ENCODE data around the gene CNFN. TPM values are rescaled to one million over a fixed set of nuclear protein-coding genes. Genes with fewer than 3 reads are reported as not detected.
"Not testable (repeated sequence)": the region's sequence is repeated elsewhere in the genome, so short reads cannot be mapped to it uniquely, and the experiment has no call there.

Gene CNFN
- total RNA-seq, 1 donor from 2014 or later: 3.6 TPM

GRCh38 chr19:42349378-42350107 lies 40.6 kb downstream of the CNFN start:
- H3K27me3 Mint-ChIP-seq (ENCODE audit: low read depth): no peaks in the 10 kb centered on the region
- H3K4me3 Mint-ChIP-seq: no peak overlapping the region
- H3K36me3 Mint-ChIP-seq (ENCODE audit: low read depth): peaks cover 11% of the 10 kb centered on the region
- TF ChIP-seq CTCF (conservative IDR thresholded peaks at IDR 0.05): no peak
- H3K9me3 Mint-ChIP-seq: no peaks in the 10 kb centered on the region
- H3K4me1 Mint-ChIP-seq: peaks cover 20% of the 10 kb centered on the region
- H3K27ac Mint-ChIP-seq (ENCODE audit: unreplicated experiment): peak overlapping the region; percentile 84
- DNase-seq (ENCODE audit: low read depth, low spot score): no peak

- H3K9me3 Mint-ChIP-seq: no peaks in the 10 kb centered on the region
- peaks cover 15% of the 10 kb centered on the region for H3K4me1 Mint-ChIP-seq
- peaks cover 7% of the 10 kb centered on the region for H3K36me3 Mint-ChIP-seq (ENCODE audit: low read depth)
- no peak for DNase-seq (ENCODE audit: low read depth, low spot score)
- TF ChIP-seq CTCF (conservative IDR thresholded peaks at IDR 0.05): no peak
- H3K27me3 Mint-ChIP-seq (ENCODE audit: low read depth): no peaks in the 10 kb centered on the region
- H3K4me3 Mint-ChIP-seq: no peak overlapping the region
- H3K27ac Mint-ChIP-seq (ENCODE audit: unreplicated experiment): no peak overlapping the region
These were observed 41.9 kb downstream of the CNFN start for GRCh38 chr19:42348211-42348610.

DNA sequence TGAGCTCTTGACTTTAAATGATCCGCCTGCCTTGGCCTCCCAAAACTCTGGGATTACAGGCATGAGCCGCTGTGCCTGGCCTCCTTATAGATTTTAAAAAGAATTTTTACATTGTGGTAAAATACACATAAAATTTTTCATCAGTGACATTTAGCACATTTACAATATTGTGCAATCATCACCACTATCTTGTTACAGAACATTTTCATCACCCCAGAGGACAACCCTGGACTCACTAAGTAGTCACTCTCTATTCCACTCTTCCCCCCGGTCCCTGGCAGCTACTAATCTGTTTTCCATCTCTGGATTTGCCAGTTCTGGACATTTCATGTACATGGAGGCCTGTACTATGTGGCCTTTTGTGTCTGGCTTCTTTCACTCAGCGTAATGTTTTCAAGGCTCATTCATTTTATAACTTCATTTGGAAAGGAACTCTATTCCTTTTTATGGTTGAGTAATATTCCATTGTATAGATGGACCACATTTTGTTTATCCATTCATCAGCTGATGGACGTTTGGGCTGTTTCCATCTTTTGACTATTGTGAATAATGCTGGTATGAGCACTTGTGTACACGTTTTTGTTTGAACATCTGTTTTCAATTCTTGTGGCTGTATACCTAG lies 44.8 kb downstream of the CNFN start:
- no peaks in the 10 kb centered on the region for H3K9me3 Mint-ChIP-seq
- H3K27me3 Mint-ChIP-seq (ENCODE audit: low read depth): no peaks in the 10 kb centered on the region
- no peak overlapping the region for H3K27ac Mint-ChIP-seq (ENCODE audit: unreplicated experiment)
- no peak for TF ChIP-seq CTCF (conservative IDR thresholded peaks at IDR 0.05)
- H3K36me3 Mint-ChIP-seq (ENCODE audit: low read depth): peaks cover 7% of the 10 kb centered on the region
- no peak overlapping the region for H3K4me3 Mint-ChIP-seq
- DNase-seq (ENCODE audit: low read depth, low spot score): no peak
- H3K4me1 Mint-ChIP-seq: peaks cover 4% of the 10 kb centered on the region

DNA sequence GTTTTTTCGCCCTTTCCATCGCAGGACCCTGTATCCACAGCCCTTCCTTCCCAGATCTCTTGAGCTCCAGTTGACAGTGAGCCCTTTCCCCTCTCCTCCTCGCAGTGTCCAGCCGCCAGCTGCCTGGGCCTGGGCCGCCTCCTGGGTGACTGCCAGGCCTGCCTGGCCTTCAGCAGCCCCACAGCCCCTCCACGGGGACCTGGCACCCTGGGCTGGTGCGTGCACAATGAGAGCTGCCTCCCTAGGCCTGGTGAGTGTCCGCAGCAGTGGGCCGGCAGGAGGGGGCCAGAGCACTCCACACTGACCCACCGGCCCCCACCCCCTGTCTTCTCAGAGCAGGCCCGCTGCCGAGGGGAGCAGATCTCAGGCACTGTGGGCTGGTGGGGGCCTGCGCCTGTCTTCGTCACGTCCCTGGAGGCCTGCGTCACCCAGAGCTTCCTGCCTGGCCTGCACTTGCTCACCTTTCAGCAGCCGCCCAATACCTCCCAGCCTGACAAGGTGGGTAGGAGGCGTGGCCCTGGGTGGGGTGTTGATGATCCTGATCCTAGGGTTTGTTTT lies 45.7 kb downstream of the CNFN start:
- Mint-ChIP-seq H3K27me3 (ENCODE audit: low read depth) (no peaks in the 10 kb centered on the region), H3K9me3 (no peaks in the 10 kb centered on the region)
- TF ChIP-seq CTCF (conservative IDR thresholded peaks at IDR 0.05): no peak

DNA sequence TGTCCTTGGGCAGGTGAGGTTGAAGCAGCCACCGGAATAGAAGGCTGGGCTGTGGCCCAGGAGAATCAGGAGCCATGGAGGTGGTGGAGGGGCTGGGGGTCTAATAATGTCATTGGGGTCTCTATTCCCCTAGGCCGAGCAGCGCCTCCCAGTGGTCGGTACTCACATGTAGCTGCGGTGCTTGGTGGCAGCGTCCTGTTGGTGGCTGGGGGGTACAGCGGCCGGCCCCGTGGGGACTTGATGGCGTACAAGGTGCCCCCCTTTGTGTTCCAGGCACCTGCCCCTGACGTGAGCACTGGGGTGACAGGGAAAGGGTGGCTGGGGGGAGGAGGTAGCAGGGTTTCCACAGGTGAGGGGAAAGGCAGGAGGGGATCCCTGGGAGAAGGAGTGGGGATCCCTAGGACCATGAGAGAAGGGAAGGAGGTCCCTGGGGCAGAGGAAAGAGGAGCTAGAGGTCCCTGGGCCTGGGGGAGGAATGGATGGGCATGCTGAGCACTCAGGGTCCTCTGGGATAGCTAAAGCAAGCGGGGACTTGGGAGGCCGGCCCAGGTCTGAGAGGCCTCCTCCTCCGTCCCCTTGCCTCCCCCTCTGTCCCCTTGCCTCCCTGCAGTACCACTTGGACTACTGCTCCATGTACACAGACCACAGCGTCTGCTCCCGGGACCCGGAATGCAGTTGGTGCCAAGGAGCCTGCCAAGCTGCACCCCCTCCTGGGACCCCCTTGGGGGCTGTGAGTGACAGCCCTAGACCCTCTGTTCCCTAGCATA lies 46.6 kb downstream of the CNFN start:
- H3K27me3 Mint-ChIP-seq (ENCODE audit: low read depth): no peaks in the 10 kb centered on the region
- no peak overlapping the region for H3K27ac Mint-ChIP-seq (ENCODE audit: unreplicated experiment)
- no peaks in the 10 kb centered on the region for H3K4me1 Mint-ChIP-seq
- peaks cover 5% of the 10 kb centered on the region for H3K36me3 Mint-ChIP-seq (ENCODE audit: low read depth)
- no peak for DNase-seq (ENCODE audit: low read depth, low spot score)
- no peak overlapping the region for H3K4me3 Mint-ChIP-seq
- H3K9me3 Mint-ChIP-seq: no peaks in the 10 kb centered on the region
- TF ChIP-seq CTCF (conservative IDR thresholded peaks at IDR 0.05): peak; percentile 35

More for the DNA sequence above, 45.7 kb downstream of the CNFN start:
- Mint-ChIP-seq H3K36me3 (ENCODE audit: low read depth) (peaks cover 7% of the 10 kb centered on the region), H3K4me3 (no peak overlapping the region), H3K27ac (ENCODE audit: unreplicated experiment) (no peak overlapping the region), H3K4me1 (no peaks in the 10 kb centered on the region)
- no peak for DNase-seq (ENCODE audit: low read depth, low spot score)

GRCh38 chr19:42339922-42340321 lies 50.2 kb downstream of the CNFN start:
- not testable (repeated sequence) for H3K27me3 Mint-ChIP-seq (ENCODE audit: low read depth); H3K4me3 Mint-ChIP-seq; H3K36me3 Mint-ChIP-seq (ENCODE audit: low read depth); H3K9me3 Mint-ChIP-seq; DNase-seq (ENCODE audit: low read depth, low spot score); H3K4me1 Mint-ChIP-seq; H3K27ac Mint-ChIP-seq (ENCODE audit: unreplicated experiment)

- not testable (repeated sequence) for H3K4me1 Mint-ChIP-seq; H3K27ac Mint-ChIP-seq (ENCODE audit: unreplicated experiment); H3K27me3 Mint-ChIP-seq (ENCODE audit: low read depth); H3K9me3 Mint-ChIP-seq; DNase-seq (ENCODE audit: low read depth, low spot score); H3K36me3 Mint-ChIP-seq (ENCODE audit: low read depth); H3K4me3 Mint-ChIP-seq
These were observed 50.8 kb downstream of the CNFN start for GRCh38 chr19:42339126-42339860.
